Measurements from ENCODE around the gene LGMN.

GRCh38 chr14:92781350-92781749 lies 32.9 kb upstream of the LGMN start:
- no peak for TF ChIP-seq POLR2AphosphoS5 (IDR thresholded peaks at IDR 0.05)
- TF ChIP-seq, protein P1, sequence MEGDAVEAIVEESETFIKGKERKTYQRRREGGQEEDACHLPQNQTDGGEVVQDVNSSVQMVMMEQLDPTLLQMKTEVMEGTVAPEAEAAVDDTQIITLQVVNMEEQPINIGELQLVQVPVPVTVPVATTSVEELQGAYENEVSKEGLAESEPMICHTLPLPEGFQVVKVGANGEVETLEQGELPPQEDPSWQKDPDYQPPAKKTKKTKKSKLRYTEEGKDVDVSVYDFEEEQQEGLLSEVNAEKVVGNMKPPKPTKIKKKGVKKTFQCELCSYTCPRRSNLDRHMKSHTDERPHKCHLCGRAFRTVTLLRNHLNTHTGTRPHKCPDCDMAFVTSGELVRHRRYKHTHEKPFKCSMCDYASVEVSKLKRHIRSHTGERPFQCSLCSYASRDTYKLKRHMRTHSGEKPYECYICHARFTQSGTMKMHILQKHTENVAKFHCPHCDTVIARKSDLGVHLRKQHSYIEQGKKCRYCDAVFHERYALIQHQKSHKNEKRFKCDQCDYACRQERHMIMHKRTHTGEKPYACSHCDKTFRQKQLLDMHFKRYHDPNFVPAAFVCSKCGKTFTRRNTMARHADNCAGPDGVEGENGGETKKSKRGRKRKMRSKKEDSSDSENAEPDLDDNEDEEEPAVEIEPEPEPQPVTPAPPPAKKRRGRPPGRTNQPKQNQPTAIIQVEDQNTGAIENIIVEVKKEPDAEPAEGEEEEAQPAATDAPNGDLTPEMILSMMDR (IDR thresholded peaks at IDR 0.05), result no peak
